GM23248 (cell line): ENCODE measurements around the gene SNRPA.

Source experiments
- EZH2 ChIP-seq: fragments of 200-600 bp; sonication (generic); IDR thresholded peaks from 2 replicates; pipeline ENCODE4 v1.6.1; 2018; ENCODE audit warnings: antibody characterized with exemption, mild to moderate bottlenecking; ENCODE audit not compliant: insufficient read depth, poor library complexity, severe bottlenecking
- EZH2phosphoT487 ChIP-seq: fragments of 200-600 bp; sonication (generic); IDR thresholded peaks from 2 replicates; pipeline ENCODE4 v1.6.1; 2018; ENCODE audit warnings: antibody characterized with exemption, moderate library complexity, mild to moderate bottlenecking, low read depth; ENCODE audit not compliant: insufficient read depth

GRCh38 chr19:40742477-40742876, 8.5 kb upstream of the SNRPA start:
- TF ChIP-seq EZH2phosphoT487 (no peak), EZH2 (no peak)
